22Rv1 (cell line): ENCODE data around the gene CMTM2.

Source experiments
- ZFX ChIP-seq: fragments of 450-650 bp; IDR thresholded peaks from 2 replicates; pipeline ENCODE4 v1.6.1; 2017; ENCODE audit warnings: antibody characterized with exemption, borderline replicate concordance
- TF ChIP-seq, protein P1 (sequence below): fragments of 450-650 bp; IDR thresholded peaks from 2 replicates; pipeline ENCODE4 v1.5.1; 2017; ENCODE audit warnings: mild to moderate bottlenecking

DNA sequence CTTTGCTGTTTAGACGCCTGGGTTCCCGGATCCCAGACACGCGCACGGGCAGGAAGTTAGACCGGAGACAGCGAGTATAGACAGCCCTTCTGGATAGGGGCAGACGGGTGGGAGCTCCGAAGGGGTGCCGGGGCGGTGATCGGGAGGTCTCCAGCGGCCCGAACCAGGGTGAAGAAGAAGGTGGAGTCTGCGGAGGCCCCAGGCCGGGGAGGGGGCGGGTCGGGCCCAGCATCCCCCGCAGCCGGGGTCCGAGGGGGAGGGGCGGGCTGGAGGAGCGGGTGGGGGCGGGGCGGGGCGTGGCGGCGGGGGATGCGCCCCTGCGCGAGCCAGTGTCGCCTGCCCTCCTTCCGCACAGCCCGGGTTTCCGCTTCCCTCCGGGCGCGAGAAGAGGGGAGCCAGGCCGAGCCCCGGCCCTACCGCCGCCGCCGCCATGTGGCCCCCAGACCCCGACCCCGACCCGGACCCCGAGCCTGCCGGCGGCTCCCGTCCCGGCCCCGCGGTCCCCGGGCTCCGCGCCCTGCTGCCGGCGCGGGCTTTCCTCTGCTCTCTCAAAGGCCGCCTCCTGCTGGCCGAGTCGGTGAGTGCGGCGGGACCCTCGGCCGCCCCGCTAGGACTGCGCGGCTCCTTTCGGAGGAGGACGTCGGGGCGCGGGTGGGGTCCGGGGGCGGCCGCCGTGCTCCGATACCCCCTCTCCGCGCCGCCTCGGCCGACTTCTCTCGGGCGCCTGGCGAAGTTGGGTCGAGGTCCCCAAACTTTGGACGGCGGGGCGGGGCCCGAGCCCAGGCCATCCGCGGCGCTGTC, 25.3 kb downstream of the CMTM2 start, which contains the start of gene CMTM3:
- TF ChIP-seq, protein P1, sequence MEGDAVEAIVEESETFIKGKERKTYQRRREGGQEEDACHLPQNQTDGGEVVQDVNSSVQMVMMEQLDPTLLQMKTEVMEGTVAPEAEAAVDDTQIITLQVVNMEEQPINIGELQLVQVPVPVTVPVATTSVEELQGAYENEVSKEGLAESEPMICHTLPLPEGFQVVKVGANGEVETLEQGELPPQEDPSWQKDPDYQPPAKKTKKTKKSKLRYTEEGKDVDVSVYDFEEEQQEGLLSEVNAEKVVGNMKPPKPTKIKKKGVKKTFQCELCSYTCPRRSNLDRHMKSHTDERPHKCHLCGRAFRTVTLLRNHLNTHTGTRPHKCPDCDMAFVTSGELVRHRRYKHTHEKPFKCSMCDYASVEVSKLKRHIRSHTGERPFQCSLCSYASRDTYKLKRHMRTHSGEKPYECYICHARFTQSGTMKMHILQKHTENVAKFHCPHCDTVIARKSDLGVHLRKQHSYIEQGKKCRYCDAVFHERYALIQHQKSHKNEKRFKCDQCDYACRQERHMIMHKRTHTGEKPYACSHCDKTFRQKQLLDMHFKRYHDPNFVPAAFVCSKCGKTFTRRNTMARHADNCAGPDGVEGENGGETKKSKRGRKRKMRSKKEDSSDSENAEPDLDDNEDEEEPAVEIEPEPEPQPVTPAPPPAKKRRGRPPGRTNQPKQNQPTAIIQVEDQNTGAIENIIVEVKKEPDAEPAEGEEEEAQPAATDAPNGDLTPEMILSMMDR: peak; percentile 86
- no peak for TF ChIP-seq ZFX
